ENCODE results near the gene PARP11. TPM values are rescaled to one million over a fixed set of nuclear protein-coding genes. Genes with fewer than 3 reads are reported as not detected.
A peak's percentile ranks its signal among the peaks of the same experiment; 100 is the strongest.

Gene PARP11
- total and polyA plus RNA-seq, 2 of the 8 experiments (the other 6 are each of a cell fraction or from before 2014, with no cell fraction given), result 4.2 to 13.3 TPM

DNA sequence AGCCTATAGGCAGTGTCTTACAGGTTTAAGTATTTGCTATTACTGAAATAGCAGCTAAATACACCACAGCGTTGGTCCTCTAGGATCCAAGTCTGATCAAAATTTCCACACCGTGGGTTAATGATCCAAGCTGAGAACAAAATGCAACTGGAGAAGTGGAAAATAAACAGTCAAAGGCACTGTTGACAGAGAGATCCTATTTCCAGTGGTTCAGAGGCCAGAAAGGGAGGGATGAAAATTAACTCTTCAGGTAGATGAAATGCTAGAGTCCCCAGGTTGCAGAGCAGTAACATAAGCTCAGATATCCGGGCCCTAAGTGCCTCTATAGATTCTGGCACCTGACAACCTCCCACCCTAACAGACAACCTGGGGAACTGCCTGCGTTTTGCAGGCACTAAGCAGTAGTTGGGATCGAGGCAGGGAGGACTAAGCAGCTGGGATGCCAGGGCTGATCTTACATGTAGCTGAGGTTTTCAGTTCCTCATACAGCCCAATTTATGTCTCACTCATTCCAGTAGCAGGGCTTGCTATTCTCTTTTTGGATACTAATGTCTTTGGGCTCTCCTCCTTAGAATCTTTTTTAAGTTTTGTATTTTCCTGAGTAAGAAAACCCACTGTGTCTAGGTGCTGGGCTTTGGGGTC lies 77.6 kb downstream of the PARP11 start:
- no peak overlapping the region for H2AK5ac ChIP-seq (ENCODE audit: low read depth, low read length)
- POLR2A ChIA-PET (ENCODE audit: partially characterized antibody), result interaction anchor here (0.8 kb wide), 1 partner anchor 17 kb away, joined by 3 read pairs; no protein-coding TSS in a partner anchor
- H3K36me3 ChIP-seq (ENCODE audit: control insufficient read depth in 2 of 4, insufficient read depth in 4 of 4, low read length in 3 of 4), result no peaks in the 10 kb centered on the region; a peak in 2 of 8 replicates
- no peak overlapping the region for H4K91ac ChIP-seq (replicated peaks; ENCODE audit: insufficient read length, low read length)
- no peak overlapping the region for H3K23ac ChIP-seq (ENCODE audit: insufficient read length)
- no peaks in the 10 kb centered on the region for H3K79me1 ChIP-seq (ENCODE audit: low read depth, low read length)
- no peaks in the 10 kb centered on the region for H3K23me2 ChIP-seq (ENCODE audit: low read depth, low read length)
- H2BK5ac ChIP-seq (ENCODE audit: low read depth, low read length), result no peak overlapping the region
- H3K56ac ChIP-seq (replicated peaks; ENCODE audit: insufficient read length, low read depth, low read length), result no peak overlapping the region
- H3K79me2 ChIP-seq (ENCODE audit: control insufficient read depth in 1 of 2, insufficient read depth in 2 of 2, low read length in 2 of 2), result no peaks in the 10 kb centered on the region
- H3K4ac ChIP-seq (replicated peaks; ENCODE audit: insufficient read length, low read depth, low read length), result no peak overlapping the region
- DNase-seq (ENCODE audit: low read depth in 1 of 2, low spot score in 2 of 2) (no peak), FAIRE-seq (no peak)
- H3K14ac ChIP-seq (ENCODE audit: insufficient read length), result no peak overlapping the region
- H2BK20ac ChIP-seq (ENCODE audit: low read length), result no peak overlapping the region
- no peak overlapping the region for H2BK15ac ChIP-seq (ENCODE audit: low read length)
- peaks cover 0 to 7% (median 2%) of the 10 kb centered on the region in 4 experiments; a peak in 2 of 7 replicates for H3K4me1 ChIP-seq (replicated peaks in 1 of 4; ENCODE audit: control insufficient read depth in 3 of 4, insufficient read depth in 4 of 4, low read length in 3 of 4)
- no peak overlapping the region for H4K8ac ChIP-seq (ENCODE audit: extremely low read depth, insufficient read depth, low read length)
- 79% methylated on average over 5 of the region's 5 CpGs; no CpG with 5 or more reads in 1 of the 2 experiments for WGBS, 2 experiments (ENCODE audit: extremely low coverage in 1 of 2, insufficient coverage in 1 of 2, insufficient read length in 1 of 2, insufficient replicate concordance in 2 of 2, low coverage in 1 of 2, low lambda C conversion rate in 2 of 2, missing lambda C conversion rate in 1 of 2)
- H3K27ac ChIP-seq (ENCODE audit: low read depth, low read length), result no peak overlapping the region
- H3K9me3 ChIP-seq (ENCODE audit: insufficient read depth in 2 of 2, low read depth in 1 of 2, low read length in 1 of 2), result peaks cover 0 to 3% of the 10 kb centered on the region in 2 experiments; a peak in 1 of 4 replicates
- no peak overlapping the region for H3K4me3 ChIP-seq (ENCODE audit: extremely low read depth in 1 of 4, insufficient read depth in 2 of 4, low read depth in 3 of 4, low read length in 4 of 4)
- no peak overlapping the region for H2BK120ac ChIP-seq (replicated peaks; ENCODE audit: low read depth, low read length)
- H4K20me1 ChIP-seq (replicated peaks in 1 of 2; ENCODE audit: control insufficient read depth in 1 of 2, insufficient read depth in 2 of 2, low read length in 2 of 2), result no peaks in the 10 kb centered on the region
- no peak overlapping the region for H2AFZ ChIP-seq (ENCODE audit: low read length)
- CTCF ChIA-PET (ENCODE audit: partially characterized antibody), result interaction anchor here (0.7 to 2.0 kb wide), 9 partner anchors 8 to 495 kb away, joined by 3 to 10 read pairs (median 4); no protein-coding TSS in a partner anchor
- no peak overlapping the region; a peak in 1 of 7 replicates for H3K9ac ChIP-seq (replicated peaks in 1 of 4; ENCODE audit: extremely low read depth in 1 of 4, low read depth in 3 of 4, low read length in 3 of 4)
- H4K5ac ChIP-seq (ENCODE audit: insufficient read length, low read depth, low read length), result no peak overlapping the region
- no peaks in the 10 kb centered on the region for H3K27me3 ChIP-seq (replicated peaks in 1 of 4; ENCODE audit: control insufficient read depth in 3 of 4, extremely low read depth in 1 of 4, insufficient read depth in 3 of 4, low read length in 3 of 4)
- H3K18ac ChIP-seq (ENCODE audit: extremely low read depth, low read length), result no peak overlapping the region
- H2BK12ac ChIP-seq (ENCODE audit: low read depth, low read length), result peak overlapping the region; percentile 13; the same call in 1 of the 2 replicates
- no peak overlapping the region for H3K4me2 ChIP-seq (ENCODE audit: insufficient read depth in 1 of 2, low read depth in 2 of 2, low read length in 2 of 2)
- TF ChIP-seq RBBP5 (IDR thresholded peaks at IDR 0.05; ENCODE audit: borderline replicate concordance, low read depth, low read length) (no peak), GABPA (IDR thresholded peaks at IDR 0.05; ENCODE audit: borderline replicate concordance, insufficient read depth, low read length) (no peak), JUN (IDR thresholded peaks at IDR 0.05; ENCODE audit: low read depth, low read length) (no peak), RFX5 (IDR thresholded peaks at IDR 0.05; ENCODE audit: borderline replicate concordance, low read depth, low read length) (no peak), SP1 (IDR thresholded peaks at IDR 0.05; ENCODE audit: low read depth, low read length) (no peak), FOSL1 (IDR thresholded peaks at IDR 0.05; ENCODE audit: insufficient read depth, low read depth, low read length) (no peak), CEBPB (IDR thresholded peaks at IDR 0.05; ENCODE audit: low read depth, low read length) (no peak), ZNF274 (IDR thresholded peaks at IDR 0.05; ENCODE audit: borderline replicate concordance, extremely low read depth, low read length) (no peak), ASH2L (IDR thresholded peaks at IDR 0.05; ENCODE audit: low read length) (no peak)
- TF ChIP-seq, protein P1, sequence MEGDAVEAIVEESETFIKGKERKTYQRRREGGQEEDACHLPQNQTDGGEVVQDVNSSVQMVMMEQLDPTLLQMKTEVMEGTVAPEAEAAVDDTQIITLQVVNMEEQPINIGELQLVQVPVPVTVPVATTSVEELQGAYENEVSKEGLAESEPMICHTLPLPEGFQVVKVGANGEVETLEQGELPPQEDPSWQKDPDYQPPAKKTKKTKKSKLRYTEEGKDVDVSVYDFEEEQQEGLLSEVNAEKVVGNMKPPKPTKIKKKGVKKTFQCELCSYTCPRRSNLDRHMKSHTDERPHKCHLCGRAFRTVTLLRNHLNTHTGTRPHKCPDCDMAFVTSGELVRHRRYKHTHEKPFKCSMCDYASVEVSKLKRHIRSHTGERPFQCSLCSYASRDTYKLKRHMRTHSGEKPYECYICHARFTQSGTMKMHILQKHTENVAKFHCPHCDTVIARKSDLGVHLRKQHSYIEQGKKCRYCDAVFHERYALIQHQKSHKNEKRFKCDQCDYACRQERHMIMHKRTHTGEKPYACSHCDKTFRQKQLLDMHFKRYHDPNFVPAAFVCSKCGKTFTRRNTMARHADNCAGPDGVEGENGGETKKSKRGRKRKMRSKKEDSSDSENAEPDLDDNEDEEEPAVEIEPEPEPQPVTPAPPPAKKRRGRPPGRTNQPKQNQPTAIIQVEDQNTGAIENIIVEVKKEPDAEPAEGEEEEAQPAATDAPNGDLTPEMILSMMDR (IDR thresholded peaks at IDR 0.05; ENCODE audit: control extremely low read depth in 1 of 3, insufficient read depth in 1 of 3, low read depth in 1 of 3, low read length in 3 of 3), result no peak
